DOHH2 (cell line): ENCODE data around the gene LCE1C.

Experiments
- EZH2phosphoT487 ChIP-seq: fragments of 200-600 bp; sonication (generic); IDR thresholded peaks from 2 replicates; pipeline ENCODE4 v1.6.1; 2017; ENCODE audit warnings: borderline replicate concordance, mild to moderate bottlenecking, antibody characterized with exemption, low read length, moderate library complexity, mixed read lengths
- TF ChIP-seq, protein P1 (sequence below): fragments of 200-600 bp; sonication (generic); IDR thresholded peaks from one replicate; pipeline ENCODE4 v1.5.1; 2014; ENCODE audit warnings: antibody characterized with exemption, mild to moderate bottlenecking, low read depth, low read length; ENCODE audit not compliant: poor library complexity, severe bottlenecking

DNA sequence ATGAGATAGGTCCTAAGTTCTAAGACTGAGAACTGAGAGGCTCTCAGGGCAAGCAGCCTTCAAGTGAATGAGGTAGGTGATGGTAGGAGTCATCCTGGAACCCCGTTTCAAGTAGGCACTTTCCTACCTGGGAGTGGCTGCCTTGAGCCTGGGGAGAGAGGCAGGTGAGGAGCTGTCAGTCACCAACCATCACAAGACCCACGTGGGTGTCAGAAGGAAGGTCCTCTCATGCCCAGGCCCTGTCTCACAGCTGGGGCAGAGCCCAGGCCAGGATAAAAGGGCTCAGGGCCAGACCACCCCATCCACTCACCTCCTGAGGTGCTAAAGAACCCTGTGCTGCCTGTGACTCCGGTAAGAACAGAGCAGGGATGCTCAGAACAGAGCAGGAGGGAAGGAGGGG lies 10.0 kb downstream of the LCE1C start, which contains the start of gene LCE1D:
- TF ChIP-seq, protein P1, sequence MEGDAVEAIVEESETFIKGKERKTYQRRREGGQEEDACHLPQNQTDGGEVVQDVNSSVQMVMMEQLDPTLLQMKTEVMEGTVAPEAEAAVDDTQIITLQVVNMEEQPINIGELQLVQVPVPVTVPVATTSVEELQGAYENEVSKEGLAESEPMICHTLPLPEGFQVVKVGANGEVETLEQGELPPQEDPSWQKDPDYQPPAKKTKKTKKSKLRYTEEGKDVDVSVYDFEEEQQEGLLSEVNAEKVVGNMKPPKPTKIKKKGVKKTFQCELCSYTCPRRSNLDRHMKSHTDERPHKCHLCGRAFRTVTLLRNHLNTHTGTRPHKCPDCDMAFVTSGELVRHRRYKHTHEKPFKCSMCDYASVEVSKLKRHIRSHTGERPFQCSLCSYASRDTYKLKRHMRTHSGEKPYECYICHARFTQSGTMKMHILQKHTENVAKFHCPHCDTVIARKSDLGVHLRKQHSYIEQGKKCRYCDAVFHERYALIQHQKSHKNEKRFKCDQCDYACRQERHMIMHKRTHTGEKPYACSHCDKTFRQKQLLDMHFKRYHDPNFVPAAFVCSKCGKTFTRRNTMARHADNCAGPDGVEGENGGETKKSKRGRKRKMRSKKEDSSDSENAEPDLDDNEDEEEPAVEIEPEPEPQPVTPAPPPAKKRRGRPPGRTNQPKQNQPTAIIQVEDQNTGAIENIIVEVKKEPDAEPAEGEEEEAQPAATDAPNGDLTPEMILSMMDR: no peak
- no peak for TF ChIP-seq EZH2phosphoT487
